Keratinocyte (primary cell): Measurements from ENCODE around the gene SST. TPM values are rescaled to one million over a fixed set of nuclear protein-coding genes. Genes with fewer than 3 reads are reported as not detected.

ENCODE experiments used
- DNase-seq: peaks from one replicate; pipeline ENCODE4 v3.0.0-alpha.2; 2011; ENCODE audit warnings: low read depth, missing footprints, low spot score
- FAIRE-seq: peaks from 2 replicates; lab custom pipeline; 2011; peaks lifted over from hg19 to GRCh38; lab: Jason Lieb, UNC
- H2AFZ ChIP-seq: 2 replicates; pipeline ENCODE4 v1.6.0; 2012; ENCODE audit warnings: low read length, control low read depth, inconsistent platforms; ENCODE audit not compliant: control insufficient read depth
- H3K27ac ChIP-seq: 2 replicates; pipeline ENCODE4 v1.5.1; 2011; ENCODE audit warnings: low read length; ENCODE audit not compliant: control insufficient read depth, insufficient read depth
- H3K27me3 ChIP-seq: 3 replicates; pipeline ENCODE4 v1.6.0; 2011; ENCODE audit warnings: low read length; ENCODE audit not compliant: control insufficient read depth, insufficient read depth; ENCODE audit errors: extremely low read depth
- H3K36me3 ChIP-seq, 2 experiments: 2 replicates in 1 of 2; 3 replicates in 1 of 2; pipeline ENCODE4 v1.5.1; 2011; ENCODE audit warnings: low read length in 2 of 2, mild to moderate bottlenecking in 1 of 2; ENCODE audit not compliant: control insufficient read depth in 2 of 2, insufficient read depth in 2 of 2; ENCODE audit errors: extremely low read depth in 1 of 2
- H3K4me1 ChIP-seq: 3 replicates; pipeline ENCODE4 v1.5.1; 2011; ENCODE audit warnings: low read length; ENCODE audit not compliant: control insufficient read depth, insufficient read depth; ENCODE audit errors: extremely low read depth
- H3K4me2 ChIP-seq: 3 replicates; pipeline ENCODE4 v1.6.0; 2011; ENCODE audit warnings: low read depth, low read length; ENCODE audit not compliant: control insufficient read depth, insufficient read depth; ENCODE audit errors: extremely low read depth
- H3K4me3 ChIP-seq, 3 experiments: fragments of 200-600 bp in 1 of 3; sonication (generic) in 1 of 3; 2 replicates in 2 of 3; 3 replicates in 1 of 3; pipeline ENCODE4 v1.5.1; 2011 to 2016; ENCODE audit warnings: low read length in 3 of 3, mild to moderate bottlenecking in 3 of 3, control low read depth in 2 of 3, inconsistent platforms in 1 of 3, low read depth in 1 of 3, mixed read lengths in 1 of 3, mixed run types in 1 of 3, moderate library complexity in 1 of 3; ENCODE audit not compliant: control insufficient read depth in 2 of 3, insufficient read depth in 2 of 3; ENCODE audit errors: extremely low read depth in 1 of 3
- H3K79me2 ChIP-seq: 2 replicates; pipeline ENCODE4 v1.6.0; 2012; ENCODE audit warnings: low read length; ENCODE audit not compliant: control insufficient read depth, insufficient read depth
- H3K9ac ChIP-seq: 3 replicates; pipeline ENCODE4 v1.6.0; 2011; ENCODE audit warnings: low read length; ENCODE audit not compliant: control insufficient read depth, insufficient read depth; ENCODE audit errors: extremely low read depth
- H3K9me1 ChIP-seq: 3 replicates; pipeline ENCODE4 v1.6.0; 2011; ENCODE audit warnings: low read length; ENCODE audit not compliant: control insufficient read depth, insufficient read depth; ENCODE audit errors: extremely low read depth
- H3K9me3 ChIP-seq: 2 replicates; pipeline ENCODE4 v1.5.1; 2012; ENCODE audit warnings: low read depth, low read length; ENCODE audit not compliant: control insufficient read depth
- H4K20me1 ChIP-seq: 3 replicates; pipeline ENCODE4 v1.6.0; 2011; ENCODE audit warnings: low read length; ENCODE audit not compliant: control insufficient read depth, insufficient read depth; ENCODE audit errors: extremely low read depth
- EZH2 ChIP-seq: IDR thresholded peaks from one replicate; pipeline ENCODE4 v1.6.1; 2012; ENCODE audit warnings: inconsistent platforms, mild to moderate bottlenecking, low read length, moderate library complexity
- dilution Hi-C: fragments of 300-500 bp; cut with MboI; formaldehyde crosslinking; loops from one replicate; pipeline ENCODE4 v1.7.0; 2020; ENCODE audit warnings: low sequenced_read_pairs; ENCODE audit not compliant: extremely low pct_ligation_motif_present
- polyA plus RNA-seq, 5 experiments: library from polyadenylated mRNA; depleted of rRNA in 3 of 5; stranded (reverse) in 3 of 5; stranded (forward) in 1 of 5; unstranded in 1 of 5; fragments of >200 nt; gene quantifications; 1 replicate in 1 of 5; 2 replicates in 3 of 5; 3 replicates in 1 of 5; pipeline versions ENCODE4 v1.2.1 to v1.2.3, GENCODE V29; 2011 to 2012; ENCODE audit warnings: missing spikeins in 2 of 5, low read depth in 1 of 5, low replicate concordance in 1 of 5
- TF ChIP-seq, protein P1 (sequence below), 3 experiments: IDR thresholded peaks in 1 of 3; conservative IDR thresholded peaks in 1 of 3; optimal IDR thresholded peaks in 1 of 3; 2 replicates in 2 of 3; 3 replicates in 1 of 3; pipeline versions ENCODE3 to v1.5.1; 2011; ENCODE audit warnings: low read length in 3 of 3, mild to moderate bottlenecking in 3 of 3, moderate library complexity in 2 of 3, control low read depth in 1 of 3, inconsistent platforms in 1 of 3; ENCODE audit not compliant: insufficient read depth in 2 of 3; ENCODE audit errors: extremely low read depth in 1 of 3

Gene SST
- polyA plus RNA-seq, 1 donor (not counting 4 experiments of a cell fraction or from before 2014, with no cell fraction given): not detected

DNA sequence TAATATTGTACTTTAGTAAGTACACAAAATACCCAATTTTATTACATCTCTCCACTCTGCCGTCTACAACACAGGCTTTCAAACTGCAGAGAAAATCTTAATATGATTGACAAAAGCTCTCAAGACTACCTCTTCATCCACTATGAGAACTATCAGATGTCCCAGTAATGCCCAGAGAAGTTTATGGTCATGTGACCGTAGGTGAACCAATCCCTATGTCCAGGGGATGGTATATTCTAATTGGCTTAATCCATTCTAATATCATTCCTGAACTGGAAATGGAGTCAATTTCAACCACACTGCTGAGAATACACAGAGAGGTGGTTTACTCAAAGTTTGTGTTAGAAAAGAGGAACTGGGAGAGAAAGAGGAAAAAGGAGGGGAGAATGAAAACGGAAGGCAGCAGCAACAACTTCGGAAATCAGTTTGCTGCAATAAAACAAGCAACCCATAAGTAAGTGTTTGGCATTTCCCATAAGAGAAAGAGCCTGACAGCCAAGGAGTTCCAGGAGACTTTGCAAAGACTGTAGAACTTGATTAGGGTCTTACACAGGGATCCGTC is 7.3 kb downstream of the SST start:
- TF ChIP-seq, protein P1, sequence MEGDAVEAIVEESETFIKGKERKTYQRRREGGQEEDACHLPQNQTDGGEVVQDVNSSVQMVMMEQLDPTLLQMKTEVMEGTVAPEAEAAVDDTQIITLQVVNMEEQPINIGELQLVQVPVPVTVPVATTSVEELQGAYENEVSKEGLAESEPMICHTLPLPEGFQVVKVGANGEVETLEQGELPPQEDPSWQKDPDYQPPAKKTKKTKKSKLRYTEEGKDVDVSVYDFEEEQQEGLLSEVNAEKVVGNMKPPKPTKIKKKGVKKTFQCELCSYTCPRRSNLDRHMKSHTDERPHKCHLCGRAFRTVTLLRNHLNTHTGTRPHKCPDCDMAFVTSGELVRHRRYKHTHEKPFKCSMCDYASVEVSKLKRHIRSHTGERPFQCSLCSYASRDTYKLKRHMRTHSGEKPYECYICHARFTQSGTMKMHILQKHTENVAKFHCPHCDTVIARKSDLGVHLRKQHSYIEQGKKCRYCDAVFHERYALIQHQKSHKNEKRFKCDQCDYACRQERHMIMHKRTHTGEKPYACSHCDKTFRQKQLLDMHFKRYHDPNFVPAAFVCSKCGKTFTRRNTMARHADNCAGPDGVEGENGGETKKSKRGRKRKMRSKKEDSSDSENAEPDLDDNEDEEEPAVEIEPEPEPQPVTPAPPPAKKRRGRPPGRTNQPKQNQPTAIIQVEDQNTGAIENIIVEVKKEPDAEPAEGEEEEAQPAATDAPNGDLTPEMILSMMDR (optimal IDR thresholded peaks at IDR 0.05 in 1 of 3, IDR thresholded peaks at IDR 0.05 in 1 of 3, conservative IDR thresholded peaks at IDR 0.05 in 1 of 3; ENCODE audit: extremely low read depth in 1 of 3, insufficient read depth in 2 of 3, low read length in 3 of 3): no peak
- no peak for TF ChIP-seq EZH2
- no peaks in the 10 kb centered on the region for H3K79me2 ChIP-seq
- no peak overlapping the region for H3K4me2 ChIP-seq
- no peak for FAIRE-seq
- no peak overlapping the region for H3K27ac ChIP-seq
- no peak for DNase-seq
- no peak overlapping the region for H2AFZ ChIP-seq
- no peaks in the 10 kb centered on the region for H3K36me3 ChIP-seq
- no peaks in the 10 kb centered on the region for H3K27me3 ChIP-seq
- H3K4me1 ChIP-seq: no peaks in the 10 kb centered on the region
- H3K9me3 ChIP-seq: no peaks in the 10 kb centered on the region
- dilution Hi-C loops: no loop called here
- H3K4me3 ChIP-seq: no peak overlapping the region
- H3K9ac ChIP-seq: no peak overlapping the region
- H4K20me1 ChIP-seq: no peaks in the 10 kb centered on the region
- no peaks in the 10 kb centered on the region for H3K9me1 ChIP-seq

DNA sequence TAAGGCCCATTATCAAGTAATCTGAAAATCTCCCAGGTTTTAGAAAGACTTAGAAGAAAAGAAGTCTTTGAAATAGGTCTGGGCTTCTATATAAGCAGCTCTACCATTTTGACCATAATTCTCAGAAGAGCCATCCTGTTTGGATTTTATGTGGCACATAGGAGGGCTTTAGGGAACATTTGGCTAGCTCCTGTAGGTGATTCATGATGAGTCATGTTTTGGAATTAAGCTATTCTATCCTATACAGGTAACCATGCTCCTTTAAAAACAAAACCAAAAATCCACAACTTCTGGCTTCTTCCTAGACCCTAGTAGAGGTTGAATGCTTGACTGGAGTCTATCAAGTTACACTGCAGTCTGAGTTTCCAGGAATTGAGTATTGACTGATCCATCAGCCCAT is 8.9 kb downstream of the SST start:
- DNase-seq (no peak), FAIRE-seq (no peak)
- Histone ChIP-seq H3K27me3 (no peaks in the 10 kb centered on the region), H3K4me1 (no peaks in the 10 kb centered on the region), H4K20me1 (no peaks in the 10 kb centered on the region), H3K4me2 (no peak overlapping the region), H3K4me3 (no peak overlapping the region), H3K9me1 (no peaks in the 10 kb centered on the region), H3K36me3 (no peaks in the 10 kb centered on the region), H3K79me2 (no peaks in the 10 kb centered on the region), H2AFZ (no peak overlapping the region), H3K9ac (no peak overlapping the region), H3K27ac (no peak overlapping the region), H3K9me3 (no peaks in the 10 kb centered on the region)
- dilution Hi-C loops: no loop called here
- no peak for TF ChIP-seq EZH2
- TF ChIP-seq, protein P1 (optimal IDR thresholded peaks at IDR 0.05 in 1 of 3, IDR thresholded peaks at IDR 0.05 in 1 of 3, conservative IDR thresholded peaks at IDR 0.05 in 1 of 3; ENCODE audit: extremely low read depth in 1 of 3, insufficient read depth in 2 of 3, low read length in 3 of 3): no peak
